Endodermal cell (in vitro differentiated cells): ENCODE measurements around the gene GGPS1. TPM values are rescaled to one million over a fixed set of nuclear protein-coding genes. Genes with fewer than 3 reads are reported as not detected.

Experiments
- DNase-seq: peaks from one replicate; pipeline ENCODE4 v3.0.0-alpha.2; 2017
- H3K27ac ChIP-seq: 2 replicates; pipeline ENCODE4 v1.5.1; 2013; ENCODE audit warnings: mild to moderate bottlenecking, low read depth, low read length, moderate library complexity
- H3K27me3 ChIP-seq: 2 replicates; pipeline ENCODE4 v1.6.1; 2013; ENCODE audit warnings: mild to moderate bottlenecking, low read length, moderate library complexity; ENCODE audit not compliant: insufficient read depth, control insufficient read depth, poor library complexity, severe bottlenecking
- H3K36me3 ChIP-seq: 2 replicates; pipeline ENCODE4 v1.7.0; 2013; ENCODE audit warnings: mild to moderate bottlenecking, low read length, moderate library complexity; ENCODE audit not compliant: control insufficient read depth, insufficient read depth
- H3K4me1 ChIP-seq: one replicate; pipeline ENCODE4 v1.7.0; 2013; ENCODE audit warnings: low read length; ENCODE audit not compliant: control insufficient read depth, insufficient read depth
- H3K4me3 ChIP-seq: 2 replicates; pipeline ENCODE4 v1.5.1; 2013; ENCODE audit warnings: mild to moderate bottlenecking, low read length, moderate library complexity
- H3K9ac ChIP-seq: 2 replicates; pipeline ENCODE4 v1.6.1; 2013; ENCODE audit warnings: mild to moderate bottlenecking, low read length, moderate library complexity; ENCODE audit not compliant: poor library complexity, severe bottlenecking; ENCODE audit errors: extremely low read depth
- H3K9me3 ChIP-seq: 2 replicates; pipeline ENCODE4 v1.6.1; 2013; ENCODE audit warnings: mild to moderate bottlenecking, low read length, moderate library complexity; ENCODE audit not compliant: control insufficient read depth
- H3K27ac Mint-ChIP-seq: 2 replicates; pipeline ENCODE4 v1.8.0; 2020; ENCODE audit warnings: mixed read lengths
- H3K27me3 Mint-ChIP-seq: 2 replicates; pipeline ENCODE4 v1.8.0; 2021; ENCODE audit warnings: mild to moderate bottlenecking, mixed read lengths; ENCODE audit not compliant: insufficient read depth
- H3K36me3 Mint-ChIP-seq: 2 replicates; pipeline ENCODE4 v1.8.0; 2020; ENCODE audit warnings: low read depth, mixed read lengths
- H3K4me1 Mint-ChIP-seq: 2 replicates; pipeline ENCODE4 v1.8.0; 2020; ENCODE audit warnings: mixed read lengths
- H3K4me3 Mint-ChIP-seq: 2 replicates; pipeline ENCODE4 v1.8.0; 2020; ENCODE audit warnings: mild to moderate bottlenecking, moderate library complexity, mixed read lengths
- H3K9me3 Mint-ChIP-seq: 2 replicates; pipeline ENCODE4 v1.8.0; 2020; ENCODE audit warnings: mild to moderate bottlenecking, mixed read lengths
- WGBS, 2 experiments: methylation state at CpG; one replicate each; pipeline versions ENCODE4 v1.1.5 to v1.1.7; 2013; ENCODE audit warnings: missing lambda C conversion rate in 2 of 2, mixed read lengths in 1 of 2; ENCODE audit not compliant: insufficient coverage in 1 of 2, insufficient read length in 1 of 2; 5-methylcytosine and 5-hydroxymethylcytosine counted together
- total RNA-seq, 2 donors: library from RNA; stranded (reverse); fragmentation: NEBNext Ultra II Directional in 1 of 2; extraction: Animal tissue kit (Norgen Biotek cat#: 25700) in 1 of 2; gene quantifications; 2 replicates in 1 of 2; 3 replicates in 1 of 2; pipeline ENCODE4 v1.2.1, GENCODE V29; 2021
- TF ChIP-seq, protein P1 (sequence below): fragments of 200-600 bp; sonication (generic); conservative IDR thresholded peaks from 2 replicates; pipeline ENCODE4 v1.5.0; 2021; ENCODE audit warnings: antibody characterized with exemption, mild to moderate bottlenecking

The GGPS1 gene
- total RNA-seq, 2 donors from 2014 or later: 56.3 to 64.6 TPM

DNA sequence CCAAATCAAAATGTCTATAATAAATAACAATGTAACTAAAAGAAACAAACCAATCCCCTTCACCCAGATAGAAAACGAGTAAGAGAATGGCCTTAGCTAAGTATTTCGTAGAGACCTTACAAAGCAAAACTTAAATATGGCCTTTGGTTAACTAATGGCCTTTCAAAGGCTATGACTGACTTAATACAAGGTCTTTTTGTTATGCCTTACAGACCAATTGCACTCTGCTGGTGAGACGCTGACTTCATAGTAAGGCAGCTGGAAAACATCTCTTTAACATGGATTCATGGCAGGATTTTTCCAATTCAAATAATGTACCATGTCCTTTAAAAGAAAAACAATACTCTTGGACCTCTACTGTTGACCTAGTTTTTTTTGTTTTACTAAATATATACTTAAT, 23.1 kb downstream of the GGPS1 start:
- H3K27me3 ChIP-seq: no peaks in the 10 kb centered on the region
- H3K4me3 ChIP-seq: no peak overlapping the region
- WGBS, 2 experiments: 84 to 89% methylated on average over 3 of the region's 3 CpGs
- no peak overlapping the region for H3K9ac ChIP-seq
- H3K4me3 Mint-ChIP-seq: no peak overlapping the region
- no peaks in the 10 kb centered on the region for H3K27me3 Mint-ChIP-seq
- DNase-seq: no peak
- no peaks in the 10 kb centered on the region for H3K36me3 ChIP-seq
- peaks cover 3% of the 10 kb centered on the region for H3K9me3 Mint-ChIP-seq
- H3K4me1 ChIP-seq: no peaks in the 10 kb centered on the region
- TF ChIP-seq, protein P1, sequence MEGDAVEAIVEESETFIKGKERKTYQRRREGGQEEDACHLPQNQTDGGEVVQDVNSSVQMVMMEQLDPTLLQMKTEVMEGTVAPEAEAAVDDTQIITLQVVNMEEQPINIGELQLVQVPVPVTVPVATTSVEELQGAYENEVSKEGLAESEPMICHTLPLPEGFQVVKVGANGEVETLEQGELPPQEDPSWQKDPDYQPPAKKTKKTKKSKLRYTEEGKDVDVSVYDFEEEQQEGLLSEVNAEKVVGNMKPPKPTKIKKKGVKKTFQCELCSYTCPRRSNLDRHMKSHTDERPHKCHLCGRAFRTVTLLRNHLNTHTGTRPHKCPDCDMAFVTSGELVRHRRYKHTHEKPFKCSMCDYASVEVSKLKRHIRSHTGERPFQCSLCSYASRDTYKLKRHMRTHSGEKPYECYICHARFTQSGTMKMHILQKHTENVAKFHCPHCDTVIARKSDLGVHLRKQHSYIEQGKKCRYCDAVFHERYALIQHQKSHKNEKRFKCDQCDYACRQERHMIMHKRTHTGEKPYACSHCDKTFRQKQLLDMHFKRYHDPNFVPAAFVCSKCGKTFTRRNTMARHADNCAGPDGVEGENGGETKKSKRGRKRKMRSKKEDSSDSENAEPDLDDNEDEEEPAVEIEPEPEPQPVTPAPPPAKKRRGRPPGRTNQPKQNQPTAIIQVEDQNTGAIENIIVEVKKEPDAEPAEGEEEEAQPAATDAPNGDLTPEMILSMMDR: no peak
- no peaks in the 10 kb centered on the region for H3K9me3 ChIP-seq
- H3K27ac Mint-ChIP-seq: no peak overlapping the region
- peaks cover 5% of the 10 kb centered on the region for H3K36me3 Mint-ChIP-seq
- peaks cover 8% of the 10 kb centered on the region for H3K4me1 Mint-ChIP-seq
- no peak overlapping the region for H3K27ac ChIP-seq

DNA sequence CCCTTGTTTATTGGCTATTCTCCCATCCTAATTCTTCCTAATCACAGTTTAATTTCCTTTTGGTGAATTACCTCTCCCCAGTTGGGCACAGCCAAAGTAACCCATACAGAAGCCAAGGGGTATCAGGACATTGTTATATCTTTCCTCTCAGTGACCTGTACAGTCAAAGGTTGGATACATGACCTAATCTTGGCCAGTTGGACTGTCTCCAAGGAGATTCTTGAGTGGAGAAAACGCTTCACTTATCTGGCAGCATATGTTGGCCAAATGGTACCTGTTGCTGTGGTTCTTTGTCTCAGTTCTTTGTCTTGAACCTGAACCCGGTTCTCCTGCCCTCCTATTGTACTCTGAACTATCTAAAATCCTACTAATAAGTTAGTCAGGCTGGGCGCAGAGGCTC, 23.5 kb downstream of the GGPS1 start:
- Mint-ChIP-seq H3K36me3 (peaks cover 2% of the 10 kb centered on the region), H3K9me3 (peaks cover 3% of the 10 kb centered on the region), H3K27me3 (no peaks in the 10 kb centered on the region), H3K4me1 (peaks cover 8% of the 10 kb centered on the region), H3K27ac (no peak overlapping the region), H3K4me3 (no peak overlapping the region)
- Histone ChIP-seq H3K9me3 (no peaks in the 10 kb centered on the region), H3K4me3 (no peak overlapping the region), H3K27me3 (no peaks in the 10 kb centered on the region), H3K27ac (no peak overlapping the region), H3K4me1 (no peaks in the 10 kb centered on the region), H3K36me3 (no peaks in the 10 kb centered on the region), H3K9ac (no peak overlapping the region)
- TF ChIP-seq, protein P1: no peak
- 73 to 84% methylated on average over 3 of the region's 3 CpGs for WGBS, 2 experiments
- DNase-seq: no peak

DNA sequence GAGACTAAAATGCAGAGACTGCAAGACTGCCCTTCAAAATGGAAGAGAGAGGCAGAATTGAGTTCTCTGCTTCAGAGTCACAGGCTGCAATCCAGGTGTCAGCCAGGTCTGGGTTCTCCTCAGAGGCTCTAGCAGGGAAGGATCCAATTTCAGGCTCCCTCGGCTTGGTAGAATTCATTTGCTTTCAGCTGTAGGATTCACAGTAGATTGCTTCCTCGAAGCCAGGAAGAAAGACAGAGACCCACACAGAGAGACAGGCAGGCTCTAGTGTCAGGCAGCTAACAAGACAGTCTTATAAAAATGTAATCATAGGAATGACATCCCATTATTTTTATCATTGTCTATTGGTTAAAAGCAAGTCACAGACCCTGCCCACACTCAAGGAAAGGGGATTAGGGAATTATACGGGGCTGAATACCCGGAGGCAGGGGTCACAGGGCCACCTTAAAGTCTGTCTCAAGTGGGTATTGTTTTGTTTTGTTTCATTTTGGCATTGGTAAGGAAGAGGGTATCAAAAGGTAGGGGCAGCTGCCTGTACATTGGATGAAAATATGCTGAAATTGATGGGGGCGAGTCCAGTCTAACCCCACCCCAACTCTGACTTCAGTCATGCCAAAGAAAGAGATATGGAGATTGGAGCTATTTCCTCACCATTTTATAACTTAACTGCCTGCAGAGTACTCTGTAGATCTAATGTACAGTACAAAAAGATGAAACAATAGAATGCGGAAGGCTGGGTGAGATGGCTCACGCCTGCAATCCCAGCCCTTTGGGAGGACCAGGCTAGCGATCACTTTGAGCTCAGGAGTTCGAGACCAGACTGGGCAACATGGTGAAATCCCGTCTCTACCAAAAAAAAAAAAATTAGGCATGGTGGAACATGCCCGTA, 29.4 kb downstream of the GGPS1 start:
- Mint-ChIP-seq H3K9me3 (no peaks in the 10 kb centered on the region), H3K4me1 (peaks cover 8% of the 10 kb centered on the region), H3K4me3 (no peak overlapping the region), H3K36me3 (no peaks in the 10 kb centered on the region), H3K27ac (no peak overlapping the region), H3K27me3 (no peaks in the 10 kb centered on the region)
- H3K27me3 ChIP-seq: no peaks in the 10 kb centered on the region
- H3K9me3 ChIP-seq: no peaks in the 10 kb centered on the region
- H3K27ac ChIP-seq: no peak overlapping the region
- no peaks in the 10 kb centered on the region for H3K4me1 ChIP-seq
- H3K9ac ChIP-seq: no peak overlapping the region
- DNase-seq: peak; percentile 76
- TF ChIP-seq, protein P1: no peak
- no peaks in the 10 kb centered on the region for H3K36me3 ChIP-seq
- no peak overlapping the region for H3K4me3 ChIP-seq
- WGBS, 2 experiments: 81 to 82% methylated on average over 8 to 11 of the region's 11 CpGs
